Measurements from ENCODE around the gene METTL1. TPM values are rescaled to one million over a fixed set of nuclear protein-coding genes. Genes with fewer than 3 reads are reported as not detected.
A peak's percentile ranks its signal among the peaks of the same experiment; 100 is the strongest.

The METTL1 gene
- total and polyA plus RNA-seq, 7 experiments from 2014 or later: 11.8 to 30.9 (median 16.0) TPM

DNA sequence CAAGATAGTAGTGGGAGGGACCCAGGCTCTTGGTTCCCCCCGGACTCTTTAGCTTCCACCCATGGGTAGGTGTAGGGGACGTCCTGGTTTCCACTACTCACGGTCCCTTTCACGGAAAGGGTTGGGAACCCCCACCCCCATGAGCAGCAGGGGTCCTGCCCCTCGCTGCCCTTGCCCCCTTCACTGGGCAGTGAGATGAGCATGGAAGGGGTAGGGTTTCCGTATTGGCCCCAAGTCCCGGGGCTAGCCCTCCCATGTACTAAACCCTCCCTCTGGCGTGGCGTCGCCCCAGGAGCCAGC is 46.1 kb downstream of the METTL1 start:
- H3K27ac Mint-ChIP-seq: peak overlapping the region in 1 of 9 donors; percentile 38
- intact Hi-C loops (cut with micrococcal nuclease): loop anchor here in 1 of 2 donors (2.0 kb wide), 1 partner anchor 15 kb away; no protein-coding TSS in a partner anchor
- ChIA-PET POLR2A (interaction anchor here (0.8 kb wide), 1 partner anchor 13 kb away, joined by 3 read pairs; no protein-coding TSS in a partner anchor), CTCF (no interaction called here)
- H3K27me3 Mint-ChIP-seq: no peaks in the 10 kb centered on the region
- H3K4me3 Mint-ChIP-seq: no peak overlapping the region
- peaks cover 13 to 28% (median 17%) of the 10 kb centered on the region in 7 donors for H3K4me1 Mint-ChIP-seq
- Histone ChIP-seq H3K27ac (ENCODE audit: low read depth, low read length) (peak overlapping the region; percentile 21), H3K4me1 (ENCODE audit: control insufficient read depth in 2 of 2, insufficient read depth in 2 of 2, low read length in 2 of 2) (no peaks in the 10 kb centered on the region), H3K4me3 (ENCODE audit: low read length) (no peak overlapping the region), H3K27me3 (ENCODE audit: control insufficient read depth in 2 of 2, insufficient read depth in 2 of 2, low read length in 2 of 2) (no peaks in the 10 kb centered on the region), H3K9me3 (ENCODE audit: control insufficient read depth in 2 of 3, low read length in 3 of 3) (no peaks in the 10 kb centered on the region), H3K36me3 (ENCODE audit: control insufficient read depth in 2 of 3, insufficient read depth in 3 of 3, low read length in 3 of 3) (peaks cover 8 to 57% (median 27%) of the 10 kb centered on the region in 3 experiments)
- DNase-seq: no peak
- no peak for ATAC-seq
- H3K36me3 Mint-ChIP-seq: peaks cover 0 to 31% (median 18%) of the 10 kb centered on the region in 5 donors
- H3K9me3 Mint-ChIP-seq: peaks cover 0 to 1% (median 0%) of the 10 kb centered on the region in 11 donors

- peaks cover 2 to 57% (median 21%) of the 10 kb centered on the region in 3 experiments for H3K36me3 ChIP-seq (ENCODE audit: control insufficient read depth in 2 of 3, insufficient read depth in 3 of 3, low read length in 3 of 3)
- Mint-ChIP-seq H3K4me1 (peaks cover 13 to 28% (median 17%) of the 10 kb centered on the region in 7 donors), H3K27ac (peak overlapping the region; percentile 30 to 92 (median 76)), H3K36me3 (peaks cover 0 to 24% (median 17%) of the 10 kb centered on the region in 5 donors), H3K4me3 (no peak overlapping the region), H3K9me3 (peaks cover 0 to 1% (median 0%) of the 10 kb centered on the region in 11 donors), H3K27me3 (no peaks in the 10 kb centered on the region)
- no peak overlapping the region for H3K4me3 ChIP-seq (ENCODE audit: low read length)
- ChIA-PET POLR2A (interaction anchor here (0.7 to 0.8 kb wide), 2 partner anchors 10 to 1542 kb away, joined by 4 to 14 read pairs; no protein-coding TSS in a partner anchor), CTCF (no interaction called here)
- peak overlapping the region; percentile 3 for H3K27ac ChIP-seq (ENCODE audit: low read depth, low read length)
- peak in 1 of 9 donors; percentile 18 for DNase-seq
- intact Hi-C loops (cut with micrococcal nuclease): loop anchor here in 1 of 2 donors (1.0 kb wide), 1 partner anchor 16 kb away; no protein-coding TSS in a partner anchor
- H3K27me3 ChIP-seq (ENCODE audit: control insufficient read depth in 2 of 2, insufficient read depth in 2 of 2, low read length in 2 of 2): no peaks in the 10 kb centered on the region
- no peaks in the 10 kb centered on the region for H3K4me1 ChIP-seq (ENCODE audit: control insufficient read depth in 2 of 2, insufficient read depth in 2 of 2, low read length in 2 of 2)
- no peaks in the 10 kb centered on the region for H3K9me3 ChIP-seq (ENCODE audit: control insufficient read depth in 2 of 3, low read length in 3 of 3)
- no peak for ATAC-seq
Observed at GRCh38 chr12:57724936-57725740, 46.8 kb downstream of the METTL1 start.

DNA sequence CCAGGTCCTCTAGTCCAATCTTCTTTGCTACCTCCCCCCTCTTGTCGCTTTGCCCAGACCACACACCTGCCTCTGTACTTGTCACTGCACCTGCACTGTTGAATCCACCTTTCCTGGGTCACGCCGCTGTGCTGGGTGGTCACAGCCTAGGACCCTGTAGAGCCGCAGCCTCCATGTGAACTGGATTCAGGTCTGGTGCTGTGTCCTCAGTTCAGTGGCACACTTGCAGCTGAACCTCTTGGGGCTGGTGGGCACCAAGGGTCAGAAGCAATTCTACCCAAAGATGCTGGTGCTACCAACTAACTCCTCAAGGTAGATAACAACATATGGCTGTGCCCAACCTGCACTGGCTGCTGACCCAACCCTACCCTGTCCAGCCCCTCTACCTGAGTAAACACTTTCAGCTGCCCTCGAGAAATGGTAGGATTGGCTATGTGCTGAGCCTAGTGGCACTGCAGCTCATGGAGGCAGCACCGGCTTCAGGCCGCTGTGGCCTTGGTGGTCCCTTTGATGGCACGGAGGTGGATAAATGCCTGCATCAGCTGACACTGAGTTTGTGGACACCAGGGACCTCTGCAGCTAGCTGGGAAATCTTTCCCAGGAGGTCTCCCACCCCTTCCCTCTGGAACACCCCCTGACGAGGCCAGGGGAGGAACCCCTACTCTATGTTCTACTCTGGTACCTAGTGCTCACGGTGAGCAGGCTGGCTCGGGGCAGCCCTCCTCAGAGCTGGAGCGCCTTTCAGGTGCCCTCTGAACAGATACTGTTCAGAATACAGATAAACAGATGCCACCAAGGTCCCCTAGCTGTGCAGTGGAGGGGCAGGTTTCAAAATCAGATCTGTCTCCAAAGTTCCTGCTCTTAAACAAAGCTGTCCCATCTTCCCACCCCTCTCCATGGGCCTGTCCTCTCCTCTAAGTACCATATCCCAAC is 47.6 kb downstream of the METTL1 start:
- peak overlapping the region; percentile 3 for H3K27ac ChIP-seq (ENCODE audit: low read depth, low read length)
- H3K27ac Mint-ChIP-seq: peak overlapping the region; percentile 60 to 92 (median 76)
- H3K4me3 ChIP-seq (ENCODE audit: low read length): no peak overlapping the region
- DNase-seq (no peak), ATAC-seq (no peak)
- no peaks in the 10 kb centered on the region for H3K27me3 Mint-ChIP-seq
- ChIA-PET CTCF (interaction anchor here (0.7 kb wide), 1 partner anchor 131 kb away, joined by 3 read pairs; no protein-coding TSS in a partner anchor), POLR2A (interaction anchor here (0.7 to 2.7 kb wide), 4 partner anchors 11 to 1541 kb away, joined by 3 to 14 read pairs (median 7); no protein-coding TSS in a partner anchor)
- peaks cover 5 to 24% (median 18%) of the 10 kb centered on the region in 5 donors for H3K36me3 Mint-ChIP-seq
- intact Hi-C loops (cut with micrococcal nuclease): loop anchor here in 1 of 2 donors (1.0 kb wide), 1 partner anchor 17 kb away; no protein-coding TSS in a partner anchor
- peaks cover 13 to 30% (median 17%) of the 10 kb centered on the region in 7 donors for H3K4me1 Mint-ChIP-seq
- no peaks in the 10 kb centered on the region for H3K4me1 ChIP-seq (ENCODE audit: control insufficient read depth in 2 of 2, insufficient read depth in 2 of 2, low read length in 2 of 2)
- H3K27me3 ChIP-seq (ENCODE audit: control insufficient read depth in 2 of 2, insufficient read depth in 2 of 2, low read length in 2 of 2): no peaks in the 10 kb centered on the region
- no peak overlapping the region for H3K4me3 Mint-ChIP-seq
- H3K36me3 ChIP-seq (ENCODE audit: control insufficient read depth in 2 of 3, insufficient read depth in 3 of 3, low read length in 3 of 3): peaks cover 0 to 57% (median 15%) of the 10 kb centered on the region in 3 experiments
- peaks cover 0 to 1% (median 0%) of the 10 kb centered on the region in 11 donors for H3K9me3 Mint-ChIP-seq
- H3K9me3 ChIP-seq (ENCODE audit: control insufficient read depth in 2 of 3, low read length in 3 of 3): no peaks in the 10 kb centered on the region

GRCh38 chr12:57723630-57723962 is 48.3 kb downstream of the METTL1 start:
- no peak for ATAC-seq
- no peak for DNase-seq
- Histone ChIP-seq H3K36me3 (ENCODE audit: control insufficient read depth in 2 of 3, insufficient read depth in 3 of 3, low read length in 3 of 3) (peaks cover under 1 to 60% (median 14%) of the 10 kb centered on the region in 3 experiments), H3K4me1 (ENCODE audit: control insufficient read depth in 2 of 2, insufficient read depth in 2 of 2, low read length in 2 of 2) (no peaks in the 10 kb centered on the region), H3K27me3 (ENCODE audit: control insufficient read depth in 2 of 2, insufficient read depth in 2 of 2, low read length in 2 of 2) (no peaks in the 10 kb centered on the region), H3K9me3 (ENCODE audit: control insufficient read depth in 2 of 3, low read length in 3 of 3) (no peaks in the 10 kb centered on the region), H3K4me3 (ENCODE audit: low read length) (no peak overlapping the region), H3K27ac (ENCODE audit: low read depth, low read length) (no peak overlapping the region)
- ChIA-PET CTCF (interaction anchor here (0.7 kb wide), 1 partner anchor 131 kb away, joined by 3 read pairs; no protein-coding TSS in a partner anchor), POLR2A (interaction anchor here (1.0 to 2.7 kb wide), 4 partner anchors 8 to 18 kb away, joined by 3 to 10 read pairs (median 4); no protein-coding TSS in a partner anchor)
- no peaks in the 10 kb centered on the region for H3K27me3 Mint-ChIP-seq
- H3K4me3 Mint-ChIP-seq: no peak overlapping the region
- H3K9me3 Mint-ChIP-seq: peaks cover 0 to 1% (median 0%) of the 10 kb centered on the region in 11 donors
- H3K4me1 Mint-ChIP-seq: peaks cover 13 to 30% (median 18%) of the 10 kb centered on the region in 7 donors
- peak overlapping the region in 8 of 9 donors; percentile 14 to 91 (median 59) for H3K27ac Mint-ChIP-seq
- intact Hi-C loops (cut with micrococcal nuclease): no loop called here
- H3K36me3 Mint-ChIP-seq: peaks cover 7 to 26% (median 20%) of the 10 kb centered on the region in 5 donors

DNA sequence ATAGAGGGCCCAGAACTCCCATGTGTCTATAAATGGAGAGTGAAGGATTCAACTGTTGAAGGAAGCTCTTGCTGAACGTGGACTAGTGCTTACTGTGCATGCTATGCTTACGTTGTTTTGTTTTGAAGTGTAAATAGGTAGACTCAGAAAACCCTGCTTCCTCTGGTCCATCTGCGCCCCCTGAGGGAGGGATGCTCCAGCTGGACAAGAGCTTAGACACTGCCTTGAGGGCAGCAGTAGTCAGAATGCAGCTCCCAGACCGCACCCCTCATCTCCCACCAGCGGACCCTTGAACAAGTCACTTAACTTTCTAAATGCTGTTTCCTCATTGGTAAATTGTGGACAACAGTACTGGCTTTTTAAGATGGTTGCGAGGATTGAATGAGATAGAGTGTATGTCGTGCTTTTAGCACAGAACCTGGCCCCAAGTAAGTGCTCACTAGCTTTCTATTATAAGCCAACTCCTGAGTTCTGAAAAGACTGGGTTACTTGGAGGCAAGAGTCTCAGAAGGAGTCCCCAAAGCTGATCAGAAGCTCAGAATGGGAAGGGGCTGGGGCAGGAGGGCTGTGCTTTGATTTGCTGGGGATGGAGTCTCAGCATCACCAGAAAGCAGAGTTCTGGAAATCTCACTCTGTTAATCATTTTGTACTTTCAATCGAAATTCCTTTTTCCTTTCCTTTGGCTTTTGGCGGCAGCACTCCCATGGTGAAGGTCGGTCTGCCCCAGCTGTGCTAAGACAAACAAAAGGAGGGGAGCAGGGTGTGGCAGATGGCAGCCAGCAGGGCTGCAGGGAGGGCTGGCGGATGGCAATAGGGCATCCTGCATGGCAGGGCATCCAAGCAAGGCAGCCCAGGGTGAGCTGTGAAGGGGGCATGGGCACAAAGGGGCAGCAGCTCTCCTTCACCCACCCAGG is 48.9 kb downstream of the METTL1 start:
- Mint-ChIP-seq H3K27me3 (no peaks in the 10 kb centered on the region), H3K4me1 (peaks cover 13 to 28% (median 18%) of the 10 kb centered on the region in 7 donors), H3K9me3 (peaks cover 0 to 1% (median 0%) of the 10 kb centered on the region in 11 donors), H3K36me3 (peaks cover 7 to 25% (median 17%) of the 10 kb centered on the region in 5 donors), H3K4me3 (no peak overlapping the region), H3K27ac (peak overlapping the region in 8 of 9 donors; percentile 26 to 87 (median 70))
- no peaks in the 10 kb centered on the region for H3K9me3 ChIP-seq (ENCODE audit: control insufficient read depth in 2 of 3, low read length in 3 of 3)
- H3K4me1 ChIP-seq (ENCODE audit: control insufficient read depth in 2 of 2, insufficient read depth in 2 of 2, low read length in 2 of 2): no peaks in the 10 kb centered on the region
- H3K27me3 ChIP-seq (ENCODE audit: control insufficient read depth in 2 of 2, insufficient read depth in 2 of 2, low read length in 2 of 2): no peaks in the 10 kb centered on the region
- CTCF ChIA-PET: interaction anchor here (0.7 kb wide), 1 partner anchor 1734 kb away, joined by 6 read pairs; no protein-coding TSS in a partner anchor
- ATAC-seq (no peak), DNase-seq (no peak)
- no peak overlapping the region for H3K4me3 ChIP-seq (ENCODE audit: low read length)
- peaks cover 7 to 60% (median 20%) of the 10 kb centered on the region in 3 experiments for H3K36me3 ChIP-seq (ENCODE audit: control insufficient read depth in 2 of 3, insufficient read depth in 3 of 3, low read length in 3 of 3)
- peak overlapping the region; percentile 32 for H3K27ac ChIP-seq (ENCODE audit: low read depth, low read length)
- intact Hi-C loops (cut with micrococcal nuclease): no loop called here
- POLR2A ChIA-PET: interaction anchor here (0.6 to 2.7 kb wide), 6 partner anchors 8 to 970 kb away, joined by 3 to 10 read pairs (median 4); no protein-coding TSS in a partner anchor

Data from naive thymus-derived CD4-positive, alpha-beta T cell (primary cell).